BLaER1 treated with 17β-estradiol and CSF1 and Interleukin-3, amounts not matched to agents 10 nM and 100 nM (cell line): ENCODE data around the gene PRPF38B.
"Not testable (repeated sequence)": the region's sequence is repeated elsewhere in the genome, so short reads cannot be mapped to it uniquely, and the experiment has no call there.

ENCODE experiments used
- H3K27ac ChIP-seq, 11 experiments: shearing (Covaris generic); formaldehyde crosslinking; 2 replicates each; pipeline ENCODE4 v1.8.1; 2022
- H3K27me3 ChIP-seq, 11 experiments: shearing (Covaris generic); formaldehyde crosslinking; 2 replicates each; pipeline ENCODE4 v1.8.1; 2022
- H3K36me3 ChIP-seq, 11 experiments: shearing (Covaris generic); formaldehyde crosslinking; 2 replicates each; pipeline ENCODE4 v1.8.1; 2022
- H3K4me1 ChIP-seq, 10 experiments: shearing (Covaris generic); formaldehyde crosslinking; 2 replicates each; pipeline ENCODE4 v1.8.1; 2022
- H3K4me2 ChIP-seq, 11 experiments: shearing (Covaris generic); formaldehyde crosslinking; 2 replicates each; pipeline ENCODE4 v1.8.1; 2022
- H3K4me3 ChIP-seq, 10 experiments: shearing (Covaris generic); formaldehyde crosslinking; 2 replicates each; pipeline ENCODE4 v1.8.1; 2022
- H3K9ac ChIP-seq, 11 experiments: shearing (Covaris generic); formaldehyde crosslinking; 2 replicates each; pipeline ENCODE4 v1.8.1; 2022
- H3K9me3 ChIP-seq, 11 experiments: shearing (Covaris generic); formaldehyde crosslinking; replicated peaks in 1 of 11; 2 replicates each; pipeline ENCODE4 v1.8.1; 2022
- H4K20me1 ChIP-seq, 11 experiments: shearing (Covaris generic); formaldehyde crosslinking; 2 replicates each; pipeline ENCODE4 v1.8.1; 2022
- Cebpa-rat ChIP-seq, 11 experiments: shearing (Covaris generic); IDR thresholded peaks; 2 replicates each; pipeline ENCODE4 v1.8.1; 2022

PRPF38B gene

DNA sequence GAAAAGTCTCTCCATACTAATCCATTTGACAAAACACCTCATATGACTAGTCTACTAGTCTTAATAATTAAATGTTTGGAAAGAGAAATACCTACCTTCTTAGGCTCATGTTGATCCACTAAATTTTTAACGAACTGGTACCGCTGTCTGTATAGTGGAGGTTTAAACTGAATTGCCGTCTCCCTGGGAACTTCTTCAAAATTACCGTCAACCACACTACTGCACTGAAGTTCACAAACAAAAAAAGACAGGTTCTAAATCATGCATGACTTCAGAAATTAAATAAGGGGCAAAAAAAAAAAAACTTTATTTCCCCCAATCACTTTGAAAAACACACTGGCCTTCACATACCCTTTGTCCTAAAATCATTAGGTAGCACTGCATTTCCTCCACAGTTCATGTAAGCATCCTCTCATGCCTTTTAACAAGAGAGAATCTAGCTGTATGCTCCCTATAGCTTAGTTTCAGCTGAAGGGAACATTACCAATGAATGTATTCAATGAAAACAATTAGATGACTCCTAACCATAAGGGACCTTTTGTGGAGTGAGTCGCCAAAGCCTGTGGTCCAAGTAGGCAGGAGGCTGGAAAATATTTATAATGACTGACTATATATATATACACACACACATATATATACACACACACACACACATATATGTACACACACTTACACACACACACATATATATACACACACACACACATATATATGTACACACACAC lies 34.6 kb upstream of the PRPF38B start:
- H3K4me2 ChIP-seq: no peak overlapping the region
- no peak overlapping the region for H3K9ac ChIP-seq
- TF ChIP-seq Cebpa-rat (IDR thresholded peaks at IDR 0.05): no peak
- no peak overlapping the region for H3K4me3 ChIP-seq
- H4K20me1 ChIP-seq: no peaks in the 10 kb centered on the region
- H3K36me3 ChIP-seq: peaks cover 0 to 4% (median 0%) of the 10 kb centered on the region in 11 experiments; a peak in 3 of 22 replicates
- no peak overlapping the region for H3K27ac ChIP-seq
- peaks cover 3 to 32% (median 22%) of the 10 kb centered on the region in 11 experiments; a peak in 19 of 22 replicates for H3K9me3 ChIP-seq
- peaks cover 20 to 32% (median 27%) of the 10 kb centered on the region in 11 experiments for H3K27me3 ChIP-seq
- H3K4me1 ChIP-seq: peaks cover 10 to 24% (median 14%) of the 10 kb centered on the region in 10 experiments; a peak in 18 of 20 replicates

DNA sequence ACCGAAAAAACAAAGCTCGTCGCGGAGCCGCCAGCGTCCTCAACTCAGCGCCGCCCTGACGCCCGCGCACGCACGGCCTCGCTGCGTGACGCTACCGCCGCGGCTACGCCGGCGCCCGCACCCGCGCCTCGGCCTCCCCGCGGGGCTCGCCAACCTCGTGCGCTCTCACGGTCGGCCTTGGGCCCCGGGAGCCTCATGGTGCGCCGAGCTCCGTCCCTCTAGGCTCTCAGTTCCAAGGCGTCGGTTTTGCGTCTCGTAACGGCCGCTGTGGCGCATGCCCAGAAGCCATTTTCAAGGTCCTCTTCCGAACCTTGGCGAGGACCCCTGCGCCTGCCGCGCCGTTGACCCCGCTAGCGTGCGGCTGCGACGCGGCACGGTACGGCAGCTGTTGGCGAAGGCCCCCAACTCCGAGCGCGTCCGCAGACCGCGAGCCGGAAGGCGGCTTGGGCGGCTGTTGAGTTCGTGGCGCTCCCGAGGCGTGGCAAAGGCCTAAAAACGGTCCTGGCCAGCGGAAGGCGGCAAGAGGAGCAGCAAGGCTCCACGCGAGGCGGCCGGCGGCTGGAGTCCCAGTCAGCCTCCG lies 31.0 kb upstream of the PRPF38B start, which contains the start of gene HENMT1:
TSS of gene HENMT1 (minus strand) at position 64 of the 580 bp plus-strand sequence. CDS start 1,209 bp downstream, outside the sequence.
- no peak for TF ChIP-seq Cebpa-rat (IDR thresholded peaks at IDR 0.05)
- peaks cover 0 to 27% (median 16%) of the 10 kb centered on the region in 11 experiments; a peak in 18 of 22 replicates for H3K9me3 ChIP-seq
- H3K9ac ChIP-seq: peak within 1 kb of the TSS; percentile 78 to 90 (median 87)
- H3K27ac ChIP-seq: peak within 1 kb of the TSS; percentile 80 to 97 (median 92)
- H4K20me1 ChIP-seq: no peaks in the 10 kb centered on the region
- H3K36me3 ChIP-seq: peaks cover 0 to 4% (median 0%) of the 10 kb centered on the region in 11 experiments; a peak in 1 of 22 replicates
- peak within 1 kb of the TSS; percentile 67 to 87 (median 80) for H3K4me2 ChIP-seq
- H3K4me3 ChIP-seq: peak within 1 kb of the TSS; percentile 49 to 70 (median 60)
- peaks cover 20 to 37% (median 29%) of the 10 kb centered on the region in 11 experiments for H3K27me3 ChIP-seq
- H3K4me1 ChIP-seq: peaks cover 6 to 20% (median 13%) of the 10 kb centered on the region in 10 experiments; a peak in 18 of 20 replicates

DNA sequence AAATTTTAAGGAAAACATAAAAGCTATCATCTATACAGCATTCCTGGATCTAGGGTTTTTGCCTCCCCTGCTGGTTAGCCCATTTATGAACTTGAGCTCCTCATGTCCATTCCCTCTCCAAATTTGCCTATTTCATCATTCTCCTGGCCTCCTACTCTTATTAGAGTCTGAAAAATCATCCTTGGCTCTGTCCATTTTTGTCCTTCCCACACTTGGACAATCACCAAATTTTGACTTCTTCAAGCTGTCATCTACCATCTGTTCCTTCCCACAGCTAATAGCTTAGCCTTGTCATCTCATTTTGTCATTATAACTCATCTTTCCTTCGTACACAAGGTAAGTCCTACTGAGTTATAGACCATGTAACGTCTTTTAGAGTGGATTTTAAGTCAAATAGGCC lies 29.0 kb upstream of the PRPF38B start:
- Histone ChIP-seq H3K4me3 (no peak overlapping the region), H3K36me3 (no peaks in the 10 kb centered on the region; a peak in 1 of 22 replicates), H3K4me2 (no peak overlapping the region), H3K4me1 (peaks cover 6 to 15% (median 13%) of the 10 kb centered on the region in 10 experiments; a peak in 18 of 20 replicates), H3K27me3 (peaks cover 20 to 37% (median 29%) of the 10 kb centered on the region in 11 experiments), H3K9ac (no peak overlapping the region), H3K9me3 (peaks cover 0 to 38% (median 22%) of the 10 kb centered on the region in 11 experiments; a peak in 19 of 22 replicates), H3K27ac (no peak overlapping the region), H4K20me1 (no peaks in the 10 kb centered on the region)
- no peak for TF ChIP-seq Cebpa-rat (IDR thresholded peaks at IDR 0.05)

DNA sequence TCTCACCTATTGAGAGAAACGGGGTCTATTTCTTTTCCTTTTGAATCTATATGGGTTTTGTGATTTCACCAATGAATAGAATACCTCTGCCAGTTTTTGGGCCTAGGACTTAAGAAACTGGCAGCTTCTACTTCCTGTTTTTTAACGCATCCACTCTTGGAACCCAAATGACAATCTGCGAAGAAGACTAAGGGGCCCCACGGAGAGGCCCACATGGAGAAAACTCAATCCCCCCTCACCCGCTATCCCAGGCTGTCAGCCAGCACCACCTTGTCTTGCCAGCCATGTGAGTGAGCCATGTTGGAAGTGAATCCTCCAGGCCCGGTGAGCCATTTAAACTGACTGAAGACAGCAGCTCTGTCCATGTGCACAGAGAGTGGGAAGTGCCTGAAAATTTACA lies 27.6 kb upstream of the PRPF38B start:
- TF ChIP-seq Cebpa-rat (IDR thresholded peaks at IDR 0.05): no peak
- peaks cover 6 to 15% (median 13%) of the 10 kb centered on the region in 10 experiments; a peak in 18 of 20 replicates for H3K4me1 ChIP-seq
- H3K36me3 ChIP-seq: no peaks in the 10 kb centered on the region; a peak in 1 of 22 replicates
- H3K4me3 ChIP-seq: no peak overlapping the region
- peaks cover 20 to 35% (median 29%) of the 10 kb centered on the region in 11 experiments for H3K27me3 ChIP-seq
- H3K9ac ChIP-seq: no peak overlapping the region
- peaks cover 0 to 38% (median 22%) of the 10 kb centered on the region in 11 experiments; a peak in 19 of 22 replicates for H3K9me3 ChIP-seq
- H4K20me1 ChIP-seq: no peaks in the 10 kb centered on the region
- no peak overlapping the region for H3K4me2 ChIP-seq
- no peak overlapping the region for H3K27ac ChIP-seq

DNA sequence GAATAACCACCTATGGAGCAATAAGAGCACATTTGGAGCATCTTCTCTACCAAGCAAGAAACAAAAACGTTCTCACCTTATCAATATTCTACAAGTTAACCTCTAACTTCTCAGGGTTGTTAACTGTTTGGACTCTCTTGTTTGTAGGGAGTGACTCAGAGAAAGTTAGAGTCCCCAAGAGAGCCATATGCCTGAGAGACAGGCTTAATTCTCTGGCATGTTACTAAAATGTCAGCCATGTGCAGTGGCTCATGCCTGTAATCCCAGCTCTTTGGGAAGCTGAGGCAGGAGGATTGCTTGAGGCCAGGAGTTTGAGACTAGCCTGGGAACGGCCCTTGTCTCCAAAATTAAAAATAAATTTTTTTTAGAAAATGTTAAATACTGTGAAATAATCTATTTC lies 27.0 kb upstream of the PRPF38B start:
- Histone ChIP-seq H4K20me1 (no peaks in the 10 kb centered on the region), H3K36me3 (no peaks in the 10 kb centered on the region; a peak in 1 of 22 replicates), H3K27ac (no peak overlapping the region), H3K27me3 (peaks cover 19 to 30% (median 24%) of the 10 kb centered on the region in 11 experiments), H3K9me3 (peaks cover 0 to 33% (median 21%) of the 10 kb centered on the region in 11 experiments; a peak in 19 of 22 replicates), H3K4me2 (no peak overlapping the region), H3K4me1 (peaks cover 6 to 15% (median 13%) of the 10 kb centered on the region in 10 experiments; a peak in 18 of 20 replicates), H3K4me3 (no peak overlapping the region), H3K9ac (no peak overlapping the region)
- no peak for TF ChIP-seq Cebpa-rat (IDR thresholded peaks at IDR 0.05)

DNA sequence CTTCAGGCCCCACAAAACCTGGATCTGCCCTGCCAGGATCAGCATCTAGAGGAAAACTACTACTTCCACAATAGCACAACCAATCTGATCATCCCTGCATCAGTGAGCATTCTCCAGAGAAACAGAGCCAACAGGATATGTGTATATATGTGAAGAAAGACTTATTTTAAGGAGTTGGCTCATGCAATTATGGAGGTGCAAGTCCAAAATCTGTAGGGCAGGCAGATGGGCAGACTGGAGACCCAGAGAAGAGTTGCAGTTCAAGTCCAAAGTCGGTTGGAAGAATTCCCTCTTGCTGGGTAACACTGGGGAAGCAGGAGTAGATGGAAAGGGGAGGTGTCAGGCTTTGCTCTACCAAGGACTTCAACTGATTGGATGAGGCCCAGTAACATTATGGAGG lies 26.3 kb upstream of the PRPF38B start:
- TF ChIP-seq Cebpa-rat (IDR thresholded peaks at IDR 0.05): no peak
- no peak overlapping the region for H3K4me2 ChIP-seq
- peaks cover 15 to 23% (median 17%) of the 10 kb centered on the region in 11 experiments for H3K27me3 ChIP-seq

DNA sequence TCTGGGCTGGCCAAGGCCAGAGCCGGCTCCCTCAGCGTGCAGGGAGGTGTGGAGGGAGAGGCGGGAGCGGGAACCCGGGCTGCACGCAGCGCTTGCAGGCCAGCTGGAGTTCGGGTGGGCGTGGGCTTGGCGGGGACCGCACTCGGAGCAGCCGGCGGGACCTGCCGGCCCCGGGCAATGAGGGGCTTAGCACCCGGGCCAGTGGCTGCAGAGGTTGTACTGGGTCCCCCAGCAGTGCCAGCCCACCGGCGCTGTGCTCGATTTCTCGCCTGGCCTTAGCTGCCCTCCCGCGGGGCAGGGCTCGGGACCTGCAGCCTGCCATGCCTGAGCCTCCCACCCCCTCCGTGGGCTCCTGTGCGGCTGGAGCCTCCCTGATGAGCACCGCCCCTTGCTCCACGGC lies 24.7 kb upstream of the PRPF38B start:
- H3K9ac ChIP-seq: not testable (repeated sequence)

More for the DNA sequence above, 26.3 kb upstream of the PRPF38B start:
- Histone ChIP-seq H4K20me1 (no peaks in the 10 kb centered on the region), H3K9me3 (peaks cover 0 to 26% (median 19%) of the 10 kb centered on the region in 11 experiments; a peak in 19 of 22 replicates), H3K4me3 (no peak overlapping the region), H3K9ac (no peak overlapping the region), H3K36me3 (no peaks in the 10 kb centered on the region; a peak in 1 of 22 replicates), H3K4me1 (peaks cover 6 to 15% (median 13%) of the 10 kb centered on the region in 10 experiments; a peak in 18 of 20 replicates), H3K27ac (no peak overlapping the region)

DNA sequence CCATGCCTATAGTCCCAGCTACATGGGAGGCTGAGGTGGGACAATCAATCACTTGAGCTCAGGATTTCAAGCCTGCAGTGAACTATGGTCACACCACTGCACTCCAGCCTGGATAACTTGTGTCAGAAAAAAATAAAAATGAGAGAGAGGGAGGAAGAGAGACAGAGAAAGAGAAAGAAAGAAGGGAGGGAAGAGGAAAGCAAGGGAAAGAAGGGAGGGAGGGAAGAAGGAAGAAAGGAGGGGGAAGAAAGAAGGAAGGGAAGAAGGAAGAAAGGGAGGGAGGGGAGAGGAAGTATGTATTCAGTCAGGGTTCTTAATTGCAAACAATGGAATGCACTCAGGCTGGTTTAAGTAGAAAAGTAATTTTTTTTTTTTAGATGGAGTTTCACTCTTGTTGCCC lies 23.3 kb upstream of the PRPF38B start:
- Histone ChIP-seq H3K4me2 (no peak overlapping the region), H4K20me1 (no peaks in the 10 kb centered on the region), H3K27me3 (no peaks in the 10 kb centered on the region), H3K27ac (no peak overlapping the region), H3K4me3 (no peak overlapping the region), H3K9me3 (peaks cover 18 to 35% (median 22%) of the 10 kb centered on the region in 11 experiments; a peak in 20 of 22 replicates), H3K9ac (no peak overlapping the region), H3K4me1 (peaks cover 0 to 8% (median 0%) of the 10 kb centered on the region in 10 experiments; a peak in 5 of 20 replicates), H3K36me3 (no peaks in the 10 kb centered on the region)
- no peak for TF ChIP-seq Cebpa-rat (IDR thresholded peaks at IDR 0.05)

More for the DNA sequence above, 24.7 kb upstream of the PRPF38B start:
- H3K4me3 ChIP-seq, H3K36me3 ChIP-seq, H4K20me1 ChIP-seq, H3K27me3 ChIP-seq, H3K4me1 ChIP-seq, H3K27ac ChIP-seq, H3K4me2 ChIP-seq: not testable (repeated sequence)
- H3K9me3 ChIP-seq: peaks cover 4 to 28% (median 12%) of the 10 kb centered on the region in 11 experiments; a peak in 17 of 22 replicates

DNA sequence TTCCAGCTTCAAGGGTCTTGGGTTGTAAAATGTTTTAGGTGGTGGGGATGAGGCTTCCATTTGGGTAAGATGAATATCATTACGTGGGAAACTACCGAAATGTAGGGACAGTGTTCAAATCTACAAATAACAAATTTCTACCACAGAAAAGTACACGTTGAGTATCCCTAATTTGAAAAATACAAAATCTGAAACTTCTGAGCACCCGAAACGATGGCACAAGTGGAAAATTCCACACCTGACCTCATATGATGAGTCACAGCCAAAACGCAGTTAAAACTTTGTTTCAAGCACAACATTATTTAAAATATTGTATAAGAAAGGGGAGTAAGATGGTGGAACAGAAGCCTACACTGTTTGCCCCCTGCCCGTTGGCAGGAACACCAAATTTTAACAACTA lies 22.4 kb upstream of the PRPF38B start:
- H3K27me3 ChIP-seq: no peaks in the 10 kb centered on the region
- no peak overlapping the region for H3K9ac ChIP-seq
- H3K36me3 ChIP-seq: no peaks in the 10 kb centered on the region
- H3K9me3 ChIP-seq: peaks cover 21 to 41% (median 30%) of the 10 kb centered on the region in 11 experiments
- no peak overlapping the region for H3K4me3 ChIP-seq
- H3K4me1 ChIP-seq: peaks cover 0 to 8% (median 0%) of the 10 kb centered on the region in 10 experiments; a peak in 5 of 20 replicates
- TF ChIP-seq Cebpa-rat (IDR thresholded peaks at IDR 0.05): no peak
- H3K27ac ChIP-seq: no peak overlapping the region
- H3K4me2 ChIP-seq: no peak overlapping the region
- no peaks in the 10 kb centered on the region for H4K20me1 ChIP-seq
